Muscle layer of duodenum (tissue), 2 donors: ENCODE data around the gene SPZ1.
"Not testable (repeated sequence)": the region's sequence is repeated elsewhere in the genome, so short reads cannot be mapped to it uniquely, and the experiment has no call there.

ENCODE experiments used
- H3K27ac ChIP-seq: one replicate; pipeline ENCODE4 v1.7.0; 2013; ENCODE audit warnings: mild to moderate bottlenecking, low read length
- H3K27me3 ChIP-seq: one replicate; pipeline ENCODE4 v1.7.0; 2013; ENCODE audit warnings: low read depth, mild to moderate bottlenecking, control low read depth, low read length
- H3K36me3 ChIP-seq, 2 donors: one replicate each; pipeline ENCODE4 v1.7.0; 2013; ENCODE audit warnings: low read length in 2 of 2, control low read depth in 1 of 2, mild to moderate bottlenecking in 1 of 2; ENCODE audit not compliant: insufficient read depth in 2 of 2, control insufficient read depth in 1 of 2
- H3K4me1 ChIP-seq, 2 donors: one replicate each; pipeline ENCODE4 v1.7.0; 2013; ENCODE audit warnings: low read length in 2 of 2, mild to moderate bottlenecking in 2 of 2, control low read depth in 1 of 2, moderate library complexity in 1 of 2; ENCODE audit not compliant: insufficient read depth in 2 of 2, control insufficient read depth in 1 of 2
- H3K4me3 ChIP-seq, 2 donors: one replicate each; pipeline ENCODE4 v1.7.0; 2013; ENCODE audit warnings: low read length in 2 of 2, low read depth in 1 of 2, mild to moderate bottlenecking in 1 of 2
- H3K9me3 ChIP-seq, 2 donors: one replicate each; pipeline ENCODE4 v1.7.0; 2013; ENCODE audit warnings: low read length in 2 of 2, control low read depth in 1 of 2, mild to moderate bottlenecking in 1 of 2; ENCODE audit not compliant: control insufficient read depth in 1 of 2
- donor health status: healthy.

Gene SPZ1

GRCh38 chr5:80299601-80300000, 20.2 kb upstream of the SPZ1 start:
- peaks cover 0 to 3% of the 10 kb centered on the region in 2 donors for H3K4me1 ChIP-seq
- H3K36me3 ChIP-seq, result no peaks in the 10 kb centered on the region
- no peaks in the 10 kb centered on the region for H3K27me3 ChIP-seq

GRCh38 chr5:80300125-80300524, 19.7 kb upstream of the SPZ1 start:
- H3K27ac ChIP-seq, result no peak overlapping the region
- H3K36me3 ChIP-seq, result no peaks in the 10 kb centered on the region
- no peaks in the 10 kb centered on the region for H3K9me3 ChIP-seq
- peaks cover 0 to 3% of the 10 kb centered on the region in 2 donors for H3K4me1 ChIP-seq
- H3K4me3 ChIP-seq, result no peak overlapping the region
- H3K27me3 ChIP-seq, result no peaks in the 10 kb centered on the region

More at GRCh38 chr5:80299601-80300000, 20.2 kb upstream of the SPZ1 start:
- Histone ChIP-seq H3K9me3 (no peaks in the 10 kb centered on the region), H3K27ac (no peak overlapping the region), H3K4me3 (no peak overlapping the region)

- not testable (repeated sequence) for H3K4me3 ChIP-seq, H3K27me3 ChIP-seq, H3K4me1 ChIP-seq, H3K36me3 ChIP-seq, H3K27ac ChIP-seq, H3K9me3 ChIP-seq
Observed at GRCh38 chr5:80300796-80301195, 19.0 kb upstream of the SPZ1 start.

GRCh38 chr5:80301342-80301741, 18.5 kb upstream of the SPZ1 start:
- H3K27ac ChIP-seq, H3K36me3 ChIP-seq, H3K27me3 ChIP-seq, H3K9me3 ChIP-seq, H3K4me3 ChIP-seq, H3K4me1 ChIP-seq: not testable (repeated sequence)

GRCh38 chr5:80302636-80303035, 17.2 kb upstream of the SPZ1 start:
- H3K4me3 ChIP-seq, result no peak overlapping the region
- H3K9me3 ChIP-seq, result no peaks in the 10 kb centered on the region
- H3K27me3 ChIP-seq, result no peaks in the 10 kb centered on the region
- H3K27ac ChIP-seq, result no peak overlapping the region
- no peaks in the 10 kb centered on the region for H3K4me1 ChIP-seq
- no peaks in the 10 kb centered on the region for H3K36me3 ChIP-seq

GRCh38 chr5:80308526-80308925, 11.3 kb upstream of the SPZ1 start:
- Histone ChIP-seq H3K4me1 (no peaks in the 10 kb centered on the region), H3K27ac (no peak overlapping the region), H3K4me3 (no peak overlapping the region), H3K9me3 (no peaks in the 10 kb centered on the region), H3K27me3 (no peaks in the 10 kb centered on the region), H3K36me3 (no peaks in the 10 kb centered on the region)

- Histone ChIP-seq H3K4me3 (no peak overlapping the region), H3K36me3 (no peaks in the 10 kb centered on the region), H3K4me1 (no peaks in the 10 kb centered on the region), H3K27me3 (no peaks in the 10 kb centered on the region), H3K27ac (no peak overlapping the region), H3K9me3 (no peaks in the 10 kb centered on the region)
Observed at GRCh38 chr5:80309871-80310665, 9.7 kb upstream of the SPZ1 start.

GRCh38 chr5:80315244-80315643, 4.6 kb upstream of the SPZ1 start:
- Histone ChIP-seq H3K4me3 (no peak overlapping the region), H3K4me1 (no peaks in the 10 kb centered on the region), H3K9me3 (no peaks in the 10 kb centered on the region), H3K27ac (no peak overlapping the region), H3K36me3 (no peaks in the 10 kb centered on the region), H3K27me3 (no peaks in the 10 kb centered on the region)

GRCh38 chr5:80318212-80318611, 1.6 kb upstream of the SPZ1 start:
- no peaks in the 10 kb centered on the region for H3K9me3 ChIP-seq
- no peak overlapping the region for H3K4me3 ChIP-seq
- H3K4me1 ChIP-seq, result no peaks in the 10 kb centered on the region
- H3K27ac ChIP-seq, result no peak overlapping the region
- H3K36me3 ChIP-seq, result no peaks in the 10 kb centered on the region
- no peaks in the 10 kb centered on the region for H3K27me3 ChIP-seq

- H3K27ac ChIP-seq, result no peak overlapping the region
- no peak overlapping the region for H3K4me3 ChIP-seq
- no peaks in the 10 kb centered on the region for H3K4me1 ChIP-seq
- H3K27me3 ChIP-seq, result no peaks in the 10 kb centered on the region
- no peaks in the 10 kb centered on the region for H3K9me3 ChIP-seq
- H3K36me3 ChIP-seq, result no peaks in the 10 kb centered on the region
Observed at GRCh38 chr5:80324912-80325311, 5.1 kb downstream of the SPZ1 start.

GRCh38 chr5:80326468-80326867, 6.7 kb downstream of the SPZ1 start:
- H3K27ac ChIP-seq, result no peak overlapping the region
- no peaks in the 10 kb centered on the region for H3K9me3 ChIP-seq
- no peaks in the 10 kb centered on the region for H3K36me3 ChIP-seq
- H3K4me1 ChIP-seq, result no peaks in the 10 kb centered on the region
- no peak overlapping the region for H3K4me3 ChIP-seq
- no peaks in the 10 kb centered on the region for H3K27me3 ChIP-seq

GRCh38 chr5:80337379-80337778, 17.6 kb downstream of the SPZ1 start:
- Histone ChIP-seq H3K36me3 (no peaks in the 10 kb centered on the region), H3K4me3 (no peak overlapping the region), H3K9me3 (no peaks in the 10 kb centered on the region), H3K27ac (no peak overlapping the region), H3K27me3 (no peaks in the 10 kb centered on the region), H3K4me1 (no peaks in the 10 kb centered on the region)
